GM18907 (cell line): ENCODE results near the gene N4BP2.
"Not testable (repeated sequence)": the region's sequence is repeated elsewhere in the genome, so short reads cannot be mapped to it uniquely, and the experiment has no call there.

ENCODE experiments used
- ATAC-seq: cut with Tn5 transposase; IDR thresholded peaks from one replicate; pipeline ENCODE4 v1.9.1; 2021; ENCODE audit warnings: mild to moderate bottlenecking, moderate library complexity; ENCODE audit not compliant: unreplicated experiment

The N4BP2 gene

DNA sequence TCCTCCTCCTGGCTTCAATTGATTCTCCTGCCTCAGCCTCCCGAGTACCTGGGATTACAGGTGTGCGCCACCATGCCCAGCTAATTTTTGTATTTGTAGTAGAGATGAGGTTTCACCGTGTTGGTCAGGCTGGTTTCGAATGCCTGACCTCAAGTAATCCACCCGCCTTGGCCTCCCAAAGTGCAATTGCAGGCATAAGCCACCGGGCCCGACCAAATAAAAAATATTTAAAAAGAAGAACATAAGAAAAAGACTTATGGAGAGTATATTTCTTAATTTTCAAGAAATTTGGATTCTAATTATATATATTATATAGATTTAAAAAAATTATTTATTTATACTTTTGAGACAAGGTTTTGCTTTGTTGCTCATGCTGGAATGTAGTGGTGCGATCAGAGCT lies 29.8 kb downstream of the N4BP2 start:
- no peak for ATAC-seq

DNA sequence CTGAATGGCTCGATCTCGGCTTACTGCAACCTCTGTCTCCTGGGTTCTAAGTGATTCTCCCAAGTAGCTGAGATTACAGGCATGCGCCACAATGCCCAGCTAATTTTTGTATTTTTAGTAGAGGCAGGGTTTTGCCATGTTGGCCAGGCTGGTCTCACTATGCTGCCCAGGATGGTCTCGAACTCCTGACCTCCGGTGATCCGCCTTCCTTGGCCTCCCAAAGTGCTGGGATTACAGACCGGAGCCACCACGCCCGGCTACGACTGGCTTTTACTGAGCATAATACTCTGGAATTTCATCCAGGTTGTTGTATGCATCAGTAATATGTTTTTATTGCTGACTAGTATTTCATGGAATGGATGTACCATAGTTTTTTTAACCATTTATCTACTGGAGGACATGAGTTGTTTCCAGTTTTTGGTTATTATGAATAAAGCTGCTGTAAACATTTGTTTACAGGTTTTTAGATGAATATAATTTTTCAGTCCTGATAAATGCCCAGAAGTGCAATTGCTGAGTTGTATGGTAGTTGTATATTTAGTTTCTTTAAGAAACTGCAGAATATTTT lies 31.2 kb downstream of the N4BP2 start:
- no peak for ATAC-seq

DNA sequence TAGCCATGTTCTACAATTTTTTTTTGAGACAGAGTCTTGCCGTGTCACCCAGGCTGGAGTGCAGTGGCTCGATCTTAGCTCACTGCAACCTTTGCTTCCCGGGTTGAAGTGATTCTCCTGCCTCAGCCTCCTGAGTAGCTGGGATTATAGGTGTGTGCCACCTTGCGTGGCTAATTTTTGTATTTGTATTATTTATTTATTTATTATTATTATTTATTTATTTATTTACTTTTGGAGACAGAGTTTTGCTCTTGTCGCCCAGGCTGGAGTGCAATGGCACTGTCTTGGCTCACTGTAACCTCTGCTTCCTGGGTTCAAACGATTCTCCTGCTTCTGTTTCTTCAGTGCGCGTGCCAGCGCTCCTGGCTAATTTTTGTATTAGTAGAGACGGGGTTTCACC lies 36.8 kb downstream of the N4BP2 start:
- ATAC-seq: not testable (repeated sequence)

DNA sequence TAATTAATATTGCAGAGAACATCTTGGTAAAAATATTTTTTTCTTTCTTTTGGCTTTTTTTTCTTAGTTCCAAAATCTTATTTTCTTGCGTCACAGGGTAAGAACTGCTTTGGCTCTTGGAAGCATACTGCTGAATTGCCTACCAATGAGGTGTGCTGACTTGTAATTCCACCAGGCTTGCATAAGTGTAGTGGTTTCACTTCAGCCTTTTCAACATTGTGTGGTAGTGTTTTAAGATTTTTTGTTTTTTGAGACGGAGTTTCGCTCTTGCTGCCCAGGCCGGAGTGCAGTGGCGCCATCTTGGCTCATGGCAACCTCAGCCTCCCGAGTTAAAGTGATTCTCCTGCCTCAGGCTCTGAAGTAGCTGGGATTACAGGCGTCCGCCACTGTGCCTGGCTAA lies 42.4 kb downstream of the N4BP2 start:
- ATAC-seq: no peak

DNA sequence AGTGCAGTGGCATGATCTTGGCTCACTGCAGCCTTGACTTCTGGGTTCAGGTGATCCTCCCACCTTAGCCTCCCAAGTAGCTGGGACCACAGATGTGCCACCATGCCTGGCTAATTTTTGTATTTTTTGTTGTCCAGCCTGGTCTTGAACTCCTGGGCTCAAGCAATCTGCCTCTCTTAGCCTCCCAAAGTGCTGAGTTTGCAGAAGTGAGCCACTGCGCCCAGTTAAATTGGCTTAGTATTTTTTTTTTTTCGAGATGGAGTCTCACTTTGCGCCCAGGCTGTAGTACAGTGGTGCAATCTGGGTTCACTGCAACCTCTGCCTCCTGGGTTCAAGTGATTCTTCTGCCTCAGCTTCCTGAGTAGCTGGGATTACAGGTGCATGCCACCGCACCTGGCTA lies 50.5 kb downstream of the N4BP2 start:
- not testable (repeated sequence) for ATAC-seq

DNA sequence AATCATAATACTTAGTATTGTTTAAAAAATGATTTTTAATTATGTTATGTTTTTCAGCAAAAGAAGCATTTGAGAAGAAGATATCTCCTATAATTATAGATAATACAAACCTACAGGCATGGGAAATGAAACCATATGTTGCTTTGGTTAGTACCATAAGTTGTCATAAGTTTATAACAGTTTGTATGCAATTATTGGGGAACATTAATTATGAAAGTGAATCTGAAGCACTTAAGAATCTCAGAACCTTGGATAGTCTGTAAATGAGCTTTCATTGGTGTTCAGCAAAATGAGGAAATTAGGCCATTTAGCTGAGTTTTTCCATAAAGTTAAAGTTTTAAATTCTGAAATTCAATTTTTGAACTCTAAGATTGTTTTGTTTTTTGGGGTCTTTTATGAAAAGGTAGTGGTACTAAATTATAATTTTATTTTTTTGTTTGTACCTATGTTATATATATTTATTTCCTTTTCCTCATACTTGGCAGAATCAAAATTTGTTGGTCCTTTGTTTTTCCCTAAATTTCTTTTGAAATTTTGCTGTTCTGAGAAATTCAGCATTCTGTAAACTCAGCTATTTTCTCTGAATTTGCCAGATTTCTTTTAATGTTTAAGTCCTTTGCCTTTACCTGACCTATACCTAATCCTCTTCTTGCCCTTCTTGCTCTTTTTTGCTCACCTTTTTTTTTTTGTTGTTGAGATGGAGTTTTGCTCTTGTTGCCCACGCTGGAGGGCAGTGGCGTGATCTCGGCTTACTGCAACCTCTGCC lies 55.6 kb downstream of the N4BP2 start:
- ATAC-seq: no peak

DNA sequence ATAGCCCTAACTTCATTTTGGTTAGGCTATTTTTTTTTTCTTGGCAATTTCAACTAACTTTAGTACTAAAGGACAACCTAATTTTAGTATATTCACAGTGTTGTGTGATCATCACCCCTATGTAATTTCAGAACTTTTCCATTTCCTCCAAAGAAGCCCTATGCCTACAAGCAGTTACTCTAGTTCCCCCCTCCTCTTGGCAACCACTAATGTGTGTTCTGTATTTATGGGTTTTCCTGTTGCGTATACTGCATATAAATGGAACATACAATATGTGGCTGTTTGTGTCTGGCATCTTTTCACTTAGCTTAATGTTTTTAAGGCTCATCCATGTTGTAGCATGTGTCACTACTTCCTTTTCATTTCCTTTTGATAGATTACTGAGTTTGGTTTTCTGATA lies 57.6 kb downstream of the N4BP2 start:
- ATAC-seq: no peak

DNA sequence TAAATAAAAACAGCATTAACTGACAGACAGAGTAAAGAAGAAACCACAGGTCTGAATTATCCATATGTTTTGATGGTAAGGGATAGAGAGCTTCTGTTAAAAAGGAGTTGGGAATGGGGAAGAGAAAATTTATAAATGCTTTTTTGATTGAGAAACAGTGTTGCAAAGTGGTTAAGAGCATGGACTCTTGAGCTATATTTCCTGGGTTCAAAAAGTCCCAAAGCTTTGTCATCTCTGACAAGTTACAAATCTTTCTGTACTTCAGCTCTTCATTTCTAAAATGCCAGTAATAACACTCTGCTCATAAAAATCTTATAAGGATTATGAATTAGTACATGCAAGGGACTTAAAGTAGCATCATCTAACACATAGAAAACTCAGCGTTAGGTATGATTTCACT lies 62.2 kb downstream of the N4BP2 start:
- ATAC-seq: no peak

DNA sequence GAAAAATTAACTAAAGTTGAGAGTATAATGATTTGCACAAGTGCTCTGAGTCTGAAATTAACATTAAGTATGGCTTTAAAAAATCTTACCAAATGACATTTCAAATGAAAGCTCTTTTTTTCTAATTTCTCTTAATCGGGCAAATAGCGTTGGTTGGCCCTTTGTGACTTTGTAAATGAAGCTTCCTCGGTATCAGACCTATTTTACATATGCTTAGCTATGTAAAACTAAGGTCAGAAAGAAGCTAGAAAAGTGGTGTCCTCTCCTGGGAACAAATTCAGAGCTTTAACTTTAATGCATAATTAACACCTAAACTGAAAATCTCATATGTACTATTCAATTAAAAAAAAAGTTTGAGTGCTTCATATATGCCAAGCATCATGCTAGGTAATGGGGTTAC lies 62.7 kb downstream of the N4BP2 start:
- ATAC-seq: no peak

DNA sequence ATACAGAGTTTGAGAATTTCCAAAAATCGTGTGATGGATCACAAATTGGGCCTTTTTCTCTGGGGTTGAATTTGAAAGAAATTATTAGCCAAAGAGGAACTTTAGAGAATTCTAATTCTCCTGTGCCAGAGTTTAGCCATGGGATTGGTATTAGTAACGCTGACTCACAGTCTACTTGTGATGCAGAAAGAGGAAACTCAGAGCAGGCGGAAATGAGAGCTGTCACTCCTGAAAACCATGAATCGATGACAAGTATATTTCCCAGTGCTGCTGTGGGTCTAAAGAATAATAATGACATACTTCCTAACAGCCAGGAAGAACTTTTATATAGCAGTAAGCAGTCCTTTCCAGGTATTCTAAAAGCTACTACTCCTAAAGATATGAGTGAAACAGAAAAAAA lies 64.9 kb downstream of the N4BP2 start:
- ATAC-seq: no peak

DNA sequence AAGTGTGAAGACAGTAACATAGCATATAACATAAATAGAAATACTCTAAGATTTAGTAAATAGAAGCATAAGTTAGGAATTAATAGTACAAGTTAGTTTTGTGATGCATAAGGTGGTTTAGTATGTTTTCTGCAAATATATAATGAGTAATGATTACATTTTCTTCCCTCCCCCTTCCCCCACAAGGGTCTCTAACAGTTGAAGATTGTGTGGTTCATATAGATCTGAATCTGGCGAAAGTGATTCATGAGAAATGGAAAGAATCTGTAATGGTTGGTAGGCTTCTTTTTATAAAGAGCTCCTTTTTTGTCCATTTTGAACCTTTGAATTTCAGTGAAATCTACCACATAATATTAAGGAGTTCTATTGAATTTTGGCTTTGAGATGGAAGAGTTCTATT lies 66.3 kb downstream of the N4BP2 start:
- no peak for ATAC-seq

DNA sequence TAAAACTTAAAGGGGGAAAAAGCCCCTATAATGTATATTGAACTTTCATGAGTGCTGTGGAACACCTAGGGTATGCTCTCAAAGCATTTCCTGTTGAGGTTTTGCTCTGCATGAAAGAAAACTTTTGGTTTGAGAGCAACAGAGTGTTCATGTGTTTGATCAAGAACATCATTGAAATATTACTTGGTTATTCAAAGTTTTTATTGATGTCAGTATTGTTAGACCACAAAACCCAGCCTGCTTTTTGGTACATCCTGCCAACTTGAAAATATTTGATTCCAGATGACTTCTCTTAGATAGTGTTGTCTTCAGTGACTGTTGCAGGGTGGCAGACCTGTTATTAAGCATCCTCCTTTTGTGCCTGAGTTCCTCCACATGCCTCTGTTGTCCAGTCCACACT lies 68.0 kb downstream of the N4BP2 start:
- ATAC-seq: no peak

DNA sequence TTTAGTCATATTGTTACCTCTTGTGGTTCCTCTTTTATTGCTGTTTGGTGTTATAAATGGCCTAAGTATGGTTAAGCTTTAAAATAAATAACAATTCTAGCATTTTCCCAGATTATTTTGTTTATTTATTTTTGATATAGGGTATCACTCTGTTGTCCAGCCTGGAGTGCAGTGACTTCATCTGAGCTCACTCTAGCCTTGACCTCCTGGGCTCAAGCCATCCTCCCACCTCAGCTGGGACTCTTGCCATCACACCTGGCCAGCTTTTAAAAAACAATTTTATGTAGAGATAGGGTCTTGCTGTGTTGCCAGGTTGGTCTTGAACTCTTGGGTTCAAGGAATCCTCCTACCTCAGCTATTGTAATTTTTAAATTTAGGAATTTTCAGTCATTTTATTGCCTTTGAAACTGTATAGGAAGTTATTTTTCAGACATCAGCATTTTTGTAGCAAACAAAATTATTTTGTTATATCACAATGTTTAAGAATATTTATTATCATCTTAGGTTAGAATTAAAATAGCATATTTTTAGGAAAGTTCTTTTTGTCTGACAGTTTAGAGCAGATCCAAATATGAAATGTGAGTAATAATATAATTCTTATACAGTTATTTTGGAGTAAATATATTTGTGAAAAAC lies 73.9 kb downstream of the N4BP2 start:
- no peak for ATAC-seq

DNA sequence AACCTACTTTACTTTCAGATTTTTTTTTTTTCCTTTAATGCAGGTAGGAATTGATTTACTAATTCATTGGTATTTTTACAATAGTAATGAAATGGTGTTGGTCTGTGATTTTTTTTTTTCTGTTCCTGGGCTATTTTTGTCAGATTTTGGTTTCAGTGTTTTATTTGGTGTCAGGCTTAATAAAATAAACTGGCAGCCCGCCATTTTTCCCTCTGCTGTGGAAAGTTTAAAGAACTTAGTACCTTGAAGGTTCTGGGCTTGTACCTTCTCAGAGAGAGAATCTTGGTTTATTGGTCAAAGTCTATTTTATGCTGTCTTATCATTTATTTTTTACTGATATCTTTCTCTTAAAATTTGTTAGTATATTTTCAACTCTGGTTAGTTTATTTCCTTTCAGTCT lies 76.2 kb downstream of the N4BP2 start:
- ATAC-seq: no peak

DNA sequence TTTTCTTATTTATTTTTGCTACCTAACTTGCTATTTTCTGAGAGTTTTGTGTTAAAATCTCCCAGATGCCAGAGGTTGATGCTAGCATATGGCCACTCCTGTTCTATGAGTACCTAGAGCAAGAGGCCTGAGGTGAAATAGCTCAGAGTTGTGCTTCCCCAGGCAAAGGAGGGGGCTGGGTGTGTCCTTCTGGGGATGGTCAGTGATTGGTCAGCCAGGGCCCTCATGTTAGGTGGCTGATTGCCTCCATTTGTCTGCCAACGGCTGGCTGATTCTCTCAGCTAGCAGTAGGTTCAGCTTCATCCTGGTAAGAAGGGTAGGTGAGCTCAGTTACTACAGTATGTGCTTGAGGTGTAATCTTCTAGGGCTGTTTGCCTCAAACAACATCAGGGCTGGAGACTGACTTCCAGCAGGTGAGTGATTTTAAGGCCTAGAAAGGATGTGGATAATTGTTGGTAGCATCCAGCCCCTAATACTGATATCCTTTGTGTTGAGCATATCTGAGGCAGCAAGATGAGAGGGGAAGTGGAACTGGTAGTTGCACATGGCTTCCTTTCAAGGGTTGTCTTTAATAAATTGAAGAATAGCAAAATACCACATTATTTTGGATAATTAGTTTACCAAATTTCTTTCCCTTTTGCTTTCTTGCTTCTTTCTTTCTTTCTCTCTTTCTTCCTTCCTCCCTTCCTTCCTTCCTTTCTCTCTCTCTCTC lies 77.7 kb downstream of the N4BP2 start:
- ATAC-seq: no peak

DNA sequence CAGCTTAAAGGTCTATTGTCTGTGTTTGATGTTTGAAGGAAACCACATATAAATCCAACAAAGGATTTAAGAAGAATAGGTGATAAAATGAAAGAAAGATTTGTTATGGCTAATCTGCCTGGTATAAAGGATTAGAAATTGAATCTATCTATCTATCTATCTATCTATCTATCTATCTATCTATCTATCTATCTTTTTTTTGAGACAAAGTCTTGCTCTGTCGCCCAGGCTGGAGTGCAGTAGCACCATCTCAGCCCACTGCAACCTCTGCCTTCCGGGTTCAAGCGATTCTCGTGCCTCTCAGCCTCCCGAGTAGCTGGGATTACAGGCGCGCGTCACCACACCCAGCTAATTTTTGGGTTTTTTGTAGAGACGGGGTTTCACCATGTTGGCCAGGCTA lies 79.6 kb downstream of the N4BP2 start:
- ATAC-seq: not testable (repeated sequence)

DNA sequence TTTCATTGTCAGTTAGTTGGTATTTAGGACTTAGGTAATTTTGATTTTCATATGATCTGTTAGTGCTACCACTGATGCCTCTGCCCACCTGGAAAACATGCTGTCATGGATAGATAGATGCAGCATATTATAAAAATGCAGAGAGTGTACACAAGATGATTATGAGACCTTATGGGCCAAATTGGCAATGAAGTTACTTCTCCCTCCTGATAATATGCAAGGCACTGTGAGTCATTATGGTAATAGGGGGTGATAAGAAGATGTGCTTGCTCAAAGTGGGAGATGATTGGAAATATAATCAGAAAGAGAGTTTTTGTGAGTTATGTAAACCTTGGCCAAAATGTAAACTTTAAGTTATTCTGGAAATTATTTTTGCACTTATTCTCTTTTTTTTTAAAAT lies 83.5 kb downstream of the N4BP2 start:
- ATAC-seq: no peak

DNA sequence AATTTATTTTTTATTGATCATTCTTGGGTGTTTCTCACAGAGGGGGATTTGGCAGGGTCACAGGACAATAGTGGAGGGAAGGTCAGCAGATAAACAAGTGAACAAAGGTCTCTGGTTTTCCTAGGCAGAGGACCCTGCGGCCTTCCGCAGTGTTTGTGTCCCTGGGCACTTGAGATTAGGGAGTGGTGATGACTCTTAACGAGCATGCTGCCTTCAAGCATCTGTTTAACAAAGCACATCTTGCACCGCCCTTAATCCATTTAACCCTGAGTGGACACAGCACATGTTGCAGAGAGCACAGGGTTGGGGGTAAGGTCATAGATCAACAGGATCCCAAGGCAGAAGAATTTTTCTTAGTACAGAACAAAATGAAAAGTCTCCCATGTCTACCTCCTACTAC lies 83.9 kb downstream of the N4BP2 start:
- ATAC-seq: not testable (repeated sequence)

DNA sequence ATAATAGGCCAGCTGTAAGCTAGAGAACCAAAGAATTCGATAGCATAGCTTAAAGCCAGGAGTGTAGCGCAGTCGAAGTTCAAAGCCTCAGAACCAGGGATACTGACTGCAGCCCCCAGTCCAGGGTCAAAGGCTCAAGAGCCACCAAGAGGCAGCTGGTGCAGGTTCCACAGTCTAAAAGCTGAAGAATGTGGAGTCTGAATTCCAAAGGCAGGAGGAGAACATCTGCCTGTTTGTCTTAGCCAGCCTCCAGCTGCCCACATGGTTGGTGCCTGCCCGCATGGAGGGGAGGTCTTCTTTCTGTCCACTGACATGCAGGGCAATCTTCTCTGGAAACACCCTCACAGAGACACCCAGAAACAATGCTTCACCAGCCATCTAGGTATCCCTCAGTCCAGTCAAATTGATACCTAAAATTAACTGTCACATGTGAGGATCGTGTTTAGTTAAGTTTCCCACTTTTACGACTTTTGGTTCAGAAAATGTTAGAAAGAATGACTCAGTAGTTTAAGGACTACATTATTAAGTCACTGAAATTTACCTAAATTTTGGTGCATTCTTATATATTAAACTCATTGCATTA lies 87.4 kb downstream of the N4BP2 start:
- no peak for ATAC-seq

DNA sequence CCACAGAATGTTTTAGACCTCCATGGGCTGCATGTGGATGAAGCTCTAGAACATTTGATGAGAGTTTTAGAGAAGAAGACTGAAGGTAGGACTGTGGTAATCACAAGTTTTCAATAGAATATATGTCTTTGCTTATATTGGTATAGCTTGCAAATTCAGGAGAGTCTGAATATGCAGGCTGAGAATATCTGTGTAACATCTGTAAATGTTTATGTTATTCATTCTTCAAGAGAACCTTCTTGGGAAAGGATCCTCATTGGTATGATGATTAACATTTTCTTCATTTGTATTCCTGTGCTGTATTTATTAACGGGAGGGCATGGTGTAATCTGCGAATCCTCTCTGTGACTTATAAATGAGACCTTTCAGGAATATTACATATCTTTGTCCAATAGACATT lies 88.1 kb downstream of the N4BP2 start:
- no peak for ATAC-seq

DNA sequence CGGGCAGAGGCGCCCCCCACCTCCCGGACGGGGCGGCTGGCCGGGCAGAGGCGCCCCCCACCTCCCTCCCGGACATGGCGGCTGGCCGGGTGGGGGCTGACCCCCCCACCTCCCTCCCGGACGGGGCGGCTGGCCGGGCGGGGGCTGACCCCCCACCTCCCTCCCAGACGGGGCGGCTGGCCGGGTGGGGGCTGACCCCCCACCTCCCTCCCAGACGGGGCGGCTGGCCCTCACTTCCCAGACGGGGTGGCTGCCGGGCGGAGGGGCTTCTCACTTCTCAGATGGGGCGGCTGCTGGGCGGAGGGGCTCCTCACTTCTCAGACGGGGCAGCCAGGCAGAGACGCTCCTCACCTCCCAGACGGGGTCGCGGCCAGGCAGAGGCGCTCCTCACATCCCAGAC lies 90.8 kb downstream of the N4BP2 start:
- not testable (repeated sequence) for ATAC-seq
